Keratinocyte (primary cell): ENCODE data around the gene EHMT1. TPM values are rescaled to one million over a fixed set of nuclear protein-coding genes. Genes with fewer than 3 reads are reported as not detected.
"Not testable (repeated sequence)": the region's sequence is repeated elsewhere in the genome, so short reads cannot be mapped to it uniquely, and the experiment has no call there.

Source experiments
- DNase-seq: peaks from one replicate; pipeline ENCODE4 v3.0.0-alpha.2; 2011; ENCODE audit warnings: low read depth, missing footprints, low spot score
- FAIRE-seq: peaks from 2 replicates; lab custom pipeline; 2011; peaks lifted over from hg19 to GRCh38; lab: Jason Lieb, UNC
- H2AFZ ChIP-seq: 2 replicates; pipeline ENCODE4 v1.6.0; 2012; ENCODE audit warnings: low read length, control low read depth, inconsistent platforms; ENCODE audit not compliant: control insufficient read depth
- H3K27ac ChIP-seq: 2 replicates; pipeline ENCODE4 v1.5.1; 2011; ENCODE audit warnings: low read length; ENCODE audit not compliant: control insufficient read depth, insufficient read depth
- H3K27me3 ChIP-seq: 3 replicates; pipeline ENCODE4 v1.6.0; 2011; ENCODE audit warnings: low read length; ENCODE audit not compliant: control insufficient read depth, insufficient read depth; ENCODE audit errors: extremely low read depth
- H3K36me3 ChIP-seq, 2 experiments: 2 replicates in 1 of 2; 3 replicates in 1 of 2; pipeline ENCODE4 v1.5.1; 2011; ENCODE audit warnings: low read length in 2 of 2, mild to moderate bottlenecking in 1 of 2; ENCODE audit not compliant: control insufficient read depth in 2 of 2, insufficient read depth in 2 of 2; ENCODE audit errors: extremely low read depth in 1 of 2
- H3K4me1 ChIP-seq: 3 replicates; pipeline ENCODE4 v1.5.1; 2011; ENCODE audit warnings: low read length; ENCODE audit not compliant: control insufficient read depth, insufficient read depth; ENCODE audit errors: extremely low read depth
- H3K4me2 ChIP-seq: 3 replicates; pipeline ENCODE4 v1.6.0; 2011; ENCODE audit warnings: low read depth, low read length; ENCODE audit not compliant: control insufficient read depth, insufficient read depth; ENCODE audit errors: extremely low read depth
- H3K4me3 ChIP-seq, 3 experiments: fragments of 200-600 bp in 1 of 3; sonication (generic) in 1 of 3; 2 replicates in 2 of 3; 3 replicates in 1 of 3; pipeline ENCODE4 v1.5.1; 2011 to 2016; ENCODE audit warnings: low read length in 3 of 3, mild to moderate bottlenecking in 3 of 3, control low read depth in 2 of 3, inconsistent platforms in 1 of 3, low read depth in 1 of 3, mixed read lengths in 1 of 3, mixed run types in 1 of 3, moderate library complexity in 1 of 3; ENCODE audit not compliant: control insufficient read depth in 2 of 3, insufficient read depth in 2 of 3; ENCODE audit errors: extremely low read depth in 1 of 3
- H3K79me2 ChIP-seq: 2 replicates; pipeline ENCODE4 v1.6.0; 2012; ENCODE audit warnings: low read length; ENCODE audit not compliant: control insufficient read depth, insufficient read depth
- H3K9ac ChIP-seq: 3 replicates; pipeline ENCODE4 v1.6.0; 2011; ENCODE audit warnings: low read length; ENCODE audit not compliant: control insufficient read depth, insufficient read depth; ENCODE audit errors: extremely low read depth
- H3K9me1 ChIP-seq: 3 replicates; pipeline ENCODE4 v1.6.0; 2011; ENCODE audit warnings: low read length; ENCODE audit not compliant: control insufficient read depth, insufficient read depth; ENCODE audit errors: extremely low read depth
- H3K9me3 ChIP-seq: 2 replicates; pipeline ENCODE4 v1.5.1; 2012; ENCODE audit warnings: low read depth, low read length; ENCODE audit not compliant: control insufficient read depth
- H4K20me1 ChIP-seq: 3 replicates; pipeline ENCODE4 v1.6.0; 2011; ENCODE audit warnings: low read length; ENCODE audit not compliant: control insufficient read depth, insufficient read depth; ENCODE audit errors: extremely low read depth
- EZH2 ChIP-seq: IDR thresholded peaks from one replicate; pipeline ENCODE4 v1.6.1; 2012; ENCODE audit warnings: inconsistent platforms, mild to moderate bottlenecking, low read length, moderate library complexity
- dilution Hi-C: fragments of 300-500 bp; cut with MboI; formaldehyde crosslinking; loops from one replicate; pipeline ENCODE4 v1.7.0; 2020; ENCODE audit warnings: low sequenced_read_pairs; ENCODE audit not compliant: extremely low pct_ligation_motif_present
- polyA plus RNA-seq, 5 experiments: library from polyadenylated mRNA; depleted of rRNA in 3 of 5; stranded (reverse) in 3 of 5; stranded (forward) in 1 of 5; unstranded in 1 of 5; fragments of >200 nt; gene quantifications; 1 replicate in 1 of 5; 2 replicates in 3 of 5; 3 replicates in 1 of 5; pipeline versions ENCODE4 v1.2.1 to v1.2.3, GENCODE V29; 2011 to 2012; ENCODE audit warnings: missing spikeins in 2 of 5, low read depth in 1 of 5, low replicate concordance in 1 of 5
- TF ChIP-seq, protein P1 (sequence below), 3 experiments: IDR thresholded peaks in 1 of 3; conservative IDR thresholded peaks in 1 of 3; optimal IDR thresholded peaks in 1 of 3; 2 replicates in 2 of 3; 3 replicates in 1 of 3; pipeline versions ENCODE3 to v1.5.1; 2011; ENCODE audit warnings: low read length in 3 of 3, mild to moderate bottlenecking in 3 of 3, moderate library complexity in 2 of 3, control low read depth in 1 of 3, inconsistent platforms in 1 of 3; ENCODE audit not compliant: insufficient read depth in 2 of 3; ENCODE audit errors: extremely low read depth in 1 of 3

Gene EHMT1
- polyA plus RNA-seq, 1 donor (not counting 4 experiments of a cell fraction or from before 2014, with no cell fraction given), result 25.9 TPM

DNA sequence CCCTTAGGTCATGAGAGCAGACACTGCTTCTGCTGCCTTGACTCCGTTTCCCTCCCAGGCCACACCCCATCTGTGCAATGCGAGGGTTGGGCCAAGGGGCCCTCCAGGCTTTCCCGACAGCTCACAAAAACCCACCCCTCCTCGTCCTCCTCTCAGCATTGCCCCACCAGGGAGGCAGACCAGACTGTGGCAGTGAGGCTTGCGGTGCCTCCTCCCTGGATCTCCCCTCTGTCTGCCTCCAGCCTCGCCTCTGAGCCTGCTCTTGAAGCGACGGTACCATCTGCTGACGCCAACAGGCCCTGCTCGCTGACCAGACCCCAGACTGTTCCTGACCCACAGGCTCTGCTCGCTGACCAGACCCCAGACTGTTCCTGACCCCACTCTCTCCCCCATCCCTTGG is 159.5 kb downstream of the EHMT1 start:
- Histone ChIP-seq H3K4me1 (no peaks in the 10 kb centered on the region), H3K27me3 (no peaks in the 10 kb centered on the region), H3K27ac (no peak overlapping the region), H3K79me2 (no peaks in the 10 kb centered on the region), H3K9me3 (no peaks in the 10 kb centered on the region), H3K9ac (no peak overlapping the region), H4K20me1 (no peaks in the 10 kb centered on the region), H3K36me3 (peaks cover 40 to 46% of the 10 kb centered on the region in 2 experiments), H3K4me2 (no peak overlapping the region), H2AFZ (no peak overlapping the region), H3K4me3 (no peak overlapping the region), H3K9me1 (no peaks in the 10 kb centered on the region)
- DNase-seq (no peak), FAIRE-seq (no peak)
- dilution Hi-C loops, result no loop called here
- TF ChIP-seq, protein P1, sequence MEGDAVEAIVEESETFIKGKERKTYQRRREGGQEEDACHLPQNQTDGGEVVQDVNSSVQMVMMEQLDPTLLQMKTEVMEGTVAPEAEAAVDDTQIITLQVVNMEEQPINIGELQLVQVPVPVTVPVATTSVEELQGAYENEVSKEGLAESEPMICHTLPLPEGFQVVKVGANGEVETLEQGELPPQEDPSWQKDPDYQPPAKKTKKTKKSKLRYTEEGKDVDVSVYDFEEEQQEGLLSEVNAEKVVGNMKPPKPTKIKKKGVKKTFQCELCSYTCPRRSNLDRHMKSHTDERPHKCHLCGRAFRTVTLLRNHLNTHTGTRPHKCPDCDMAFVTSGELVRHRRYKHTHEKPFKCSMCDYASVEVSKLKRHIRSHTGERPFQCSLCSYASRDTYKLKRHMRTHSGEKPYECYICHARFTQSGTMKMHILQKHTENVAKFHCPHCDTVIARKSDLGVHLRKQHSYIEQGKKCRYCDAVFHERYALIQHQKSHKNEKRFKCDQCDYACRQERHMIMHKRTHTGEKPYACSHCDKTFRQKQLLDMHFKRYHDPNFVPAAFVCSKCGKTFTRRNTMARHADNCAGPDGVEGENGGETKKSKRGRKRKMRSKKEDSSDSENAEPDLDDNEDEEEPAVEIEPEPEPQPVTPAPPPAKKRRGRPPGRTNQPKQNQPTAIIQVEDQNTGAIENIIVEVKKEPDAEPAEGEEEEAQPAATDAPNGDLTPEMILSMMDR (optimal IDR thresholded peaks at IDR 0.05 in 1 of 3, IDR thresholded peaks at IDR 0.05 in 1 of 3, conservative IDR thresholded peaks at IDR 0.05 in 1 of 3; ENCODE audit: extremely low read depth in 1 of 3, insufficient read depth in 2 of 3, low read length in 3 of 3), result no peak
- TF ChIP-seq EZH2, result no peak

DNA sequence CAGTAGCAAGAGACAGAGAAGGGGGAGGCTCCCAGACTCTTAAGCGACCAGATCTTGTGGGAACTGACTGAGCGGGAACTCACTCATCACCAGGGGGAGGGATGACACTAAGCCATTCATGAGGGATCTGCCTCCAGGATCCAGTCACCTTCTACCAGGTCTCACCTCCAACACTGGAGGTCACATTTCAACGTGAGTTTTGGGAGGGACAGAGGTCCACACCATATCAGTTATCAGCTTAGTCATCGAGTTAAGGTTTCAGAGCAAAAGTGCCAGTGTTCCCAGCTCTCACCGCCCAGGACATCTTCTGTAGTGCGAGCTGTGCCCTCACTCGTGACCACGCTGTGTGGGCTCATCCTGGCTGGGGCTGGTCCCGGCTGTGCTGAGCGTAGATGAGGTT is 160.1 kb downstream of the EHMT1 start:
- Histone ChIP-seq H2AFZ (no peak overlapping the region), H3K9me3 (no peaks in the 10 kb centered on the region), H3K36me3 (peaks cover 37 to 46% of the 10 kb centered on the region in 2 experiments), H3K27ac (no peak overlapping the region), H3K9me1 (no peaks in the 10 kb centered on the region), H3K4me1 (no peaks in the 10 kb centered on the region), H4K20me1 (no peaks in the 10 kb centered on the region), H3K4me3 (no peak overlapping the region), H3K27me3 (no peaks in the 10 kb centered on the region), H3K4me2 (no peak overlapping the region), H3K79me2 (no peaks in the 10 kb centered on the region), H3K9ac (no peak overlapping the region)
- dilution Hi-C loops, result no loop called here
- FAIRE-seq, result no peak
- no peak for DNase-seq
- no peak for TF ChIP-seq EZH2
- TF ChIP-seq, protein P1 (optimal IDR thresholded peaks at IDR 0.05 in 1 of 3, IDR thresholded peaks at IDR 0.05 in 1 of 3, conservative IDR thresholded peaks at IDR 0.05 in 1 of 3; ENCODE audit: extremely low read depth in 1 of 3, insufficient read depth in 2 of 3, low read length in 3 of 3), result no peak

DNA sequence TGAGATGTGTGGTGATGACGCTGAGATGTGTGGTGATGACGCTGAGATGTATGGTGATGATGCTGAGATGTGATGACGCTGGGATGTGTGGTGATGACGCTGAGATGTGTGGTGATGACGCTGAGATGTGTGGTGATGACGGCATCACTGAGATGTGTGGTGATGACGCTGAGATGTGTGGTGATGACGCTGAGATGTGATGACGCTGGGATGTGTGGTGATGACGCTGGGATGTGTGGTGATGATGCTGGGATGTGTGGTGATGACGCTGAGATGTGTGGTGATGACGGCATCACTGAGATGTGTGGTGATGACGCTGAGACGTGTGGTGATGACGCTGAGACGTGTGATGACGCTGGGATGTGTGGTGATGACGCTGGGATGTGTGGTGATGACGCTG is 161.2 kb downstream of the EHMT1 start:
- FAIRE-seq, H3K4me3 ChIP-seq, H3K27me3 ChIP-seq, H3K27ac ChIP-seq, H3K9ac ChIP-seq, H2AFZ ChIP-seq, H3K9me1 ChIP-seq, H3K4me1 ChIP-seq, DNase-seq, dilution Hi-C loops, H4K20me1 ChIP-seq, H3K79me2 ChIP-seq, H3K9me3 ChIP-seq, H3K4me2 ChIP-seq: not testable (repeated sequence)
- H3K36me3 ChIP-seq, result peaks cover 38 to 42% of the 10 kb centered on the region in 2 experiments
